Smooth muscle cell (in vitro differentiated cells): ENCODE measurements around the gene ZNF107. TPM values are rescaled to one million over a fixed set of nuclear protein-coding genes. Genes with fewer than 3 reads are reported as not detected.
"Not testable (repeated sequence)": the region's sequence is repeated elsewhere in the genome, so short reads cannot be mapped to it uniquely, and the experiment has no call there.

ENCODE experiments used
- DNase-seq: peaks from one replicate; lab custom pipeline; 2025; ENCODE audit not compliant: unreplicated experiment; lab: John Stamatoyannopoulos, UW
- H2AFZ ChIP-seq: fragments of 200-600 bp; sonication (generic); 2 replicates; pipeline ENCODE4 v1.6.0; 2016; ENCODE audit warnings: antibody characterized with exemption, low read depth, mild to moderate bottlenecking
- H3F3A ChIP-seq: fragments of 200-600 bp; sonication (generic); 2 replicates; pipeline ENCODE4 v1.6.0; 2017; ENCODE audit warnings: antibody characterized with exemption, low read depth
- H3K27ac ChIP-seq: fragments of 200-600 bp; sonication (generic); 2 replicates; pipeline ENCODE4 v1.5.1; 2016; ENCODE audit warnings: low read depth, mild to moderate bottlenecking
- H3K27me3 ChIP-seq: fragments of 200-600 bp; sonication (generic); 2 replicates; pipeline ENCODE4 v1.6.1; 2016; ENCODE audit warnings: low read depth, mild to moderate bottlenecking
- H3K36me3 ChIP-seq: fragments of 200-600 bp; sonication (generic); 2 replicates; pipeline ENCODE4 v1.5.1; 2016; ENCODE audit warnings: low read depth
- H3K4me1 ChIP-seq: fragments of 200-600 bp; sonication (generic); 2 replicates; pipeline ENCODE4 v1.5.1; 2016; ENCODE audit warnings: low read depth
- H3K4me2 ChIP-seq: fragments of 200-600 bp; sonication (generic); 2 replicates; pipeline ENCODE4 v1.6.0; 2016; ENCODE audit warnings: mild to moderate bottlenecking
- H3K4me3 ChIP-seq: fragments of 200-600 bp; sonication (generic); 2 replicates; pipeline ENCODE4 v1.5.1; 2016; ENCODE audit warnings: mild to moderate bottlenecking
- H3K79me2 ChIP-seq: fragments of 200-600 bp; sonication (generic); 2 replicates; pipeline ENCODE4 v1.6.0; 2016; ENCODE audit warnings: low read depth, mild to moderate bottlenecking
- H3K9ac ChIP-seq: fragments of 200-600 bp; sonication (generic); 2 replicates; pipeline ENCODE4 v1.6.0; 2016; ENCODE audit warnings: low read depth
- H3K9me3 ChIP-seq: fragments of 200-600 bp; sonication (generic); replicated peaks from 2 replicates; pipeline ENCODE4 v1.5.1; 2016; ENCODE audit warnings: low read depth
- H4K20me1 ChIP-seq: fragments of 200-600 bp; sonication (generic); 2 replicates; pipeline ENCODE4 v1.6.0; 2016; ENCODE audit warnings: low read depth
- whole genome bisulfite sequencing: methylation state at CpG from one replicate; pipeline ENCODE4 v1.1.7; 2016; ENCODE audit warnings: low lambda C conversion rate; 5-methylcytosine and 5-hydroxymethylcytosine counted together
- polyA plus RNA-seq: library from polyadenylated mRNA; unstranded; fragments of >200 nt; fragmentation: Nextera tagmentation; extraction: Ambion mirVana; gene quantifications from 2 replicates; pipeline ENCODE4 v1.2.1, GENCODE V29; 2016
- total RNA-seq: library from RNA; depleted of rRNA; stranded (reverse); fragments of >200 nt; gene quantifications from 2 replicates; pipeline ENCODE4 v1.2.3, GENCODE V29; 2014
- TF ChIP-seq, protein P1 (sequence below): fragments of 200-600 bp; sonication (generic); IDR thresholded peaks from 2 replicates; pipeline ENCODE4 v1.5.1; 2017; ENCODE audit warnings: borderline replicate concordance, mild to moderate bottlenecking, antibody characterized with exemption; ENCODE audit not compliant: insufficient read depth, poor library complexity, severe bottlenecking

The ZNF107 gene
- total and polyA plus RNA-seq, 2 experiments from 2014 or later = 0.62 to 2.3 TPM

DNA sequence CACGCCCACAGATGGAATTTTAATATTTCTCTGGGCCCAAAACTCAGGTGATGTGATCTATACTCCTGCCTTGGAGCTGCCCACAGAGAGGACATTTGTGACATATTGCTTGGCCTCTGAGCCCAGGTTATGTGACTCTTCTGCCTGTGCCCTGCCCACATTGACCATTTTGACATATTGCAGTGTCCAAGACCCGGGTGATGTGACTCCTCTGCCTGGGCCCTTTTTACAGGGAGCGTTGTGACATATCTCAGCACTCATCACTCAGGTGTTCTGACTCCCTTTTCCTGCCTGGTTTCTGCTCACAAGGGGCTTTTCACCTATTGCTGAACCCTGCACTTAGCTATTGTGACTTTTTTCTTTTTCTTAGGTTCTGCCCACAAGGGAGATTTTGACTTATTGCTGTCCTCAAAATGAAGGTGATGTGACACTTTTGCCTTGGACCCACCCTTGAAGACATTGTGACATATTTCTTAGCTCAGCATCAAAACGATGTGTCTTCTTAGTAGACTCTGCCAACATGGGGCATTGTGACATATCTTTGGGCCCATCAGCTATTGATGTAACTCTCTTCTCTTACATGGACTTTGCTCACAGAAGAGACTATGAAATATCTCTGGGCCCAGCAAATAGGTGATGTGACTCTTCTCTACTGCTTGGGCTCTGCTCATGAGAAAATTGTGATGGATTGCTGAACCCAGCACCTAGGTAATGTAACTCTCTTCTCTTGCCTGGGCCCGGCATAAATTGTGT is 11.0 kb upstream of the ZNF107 start:
- Histone ChIP-seq H2AFZ (no peak overlapping the region), H3K79me2 (no peaks in the 10 kb centered on the region), H3K9ac (no peak overlapping the region), H3K4me3 (no peak overlapping the region), H3K27ac (no peak overlapping the region), H3K4me1 (no peaks in the 10 kb centered on the region), H3K27me3 (no peaks in the 10 kb centered on the region), H3K36me3 (no peaks in the 10 kb centered on the region), H4K20me1 (no peaks in the 10 kb centered on the region), H3K4me2 (no peak overlapping the region), H3K9me3 (no peaks in the 10 kb centered on the region), H3F3A (no peaks in the 10 kb centered on the region)
- WGBS = 56% methylated on average over 5 of the region's 5 CpGs
- TF ChIP-seq, protein P1, sequence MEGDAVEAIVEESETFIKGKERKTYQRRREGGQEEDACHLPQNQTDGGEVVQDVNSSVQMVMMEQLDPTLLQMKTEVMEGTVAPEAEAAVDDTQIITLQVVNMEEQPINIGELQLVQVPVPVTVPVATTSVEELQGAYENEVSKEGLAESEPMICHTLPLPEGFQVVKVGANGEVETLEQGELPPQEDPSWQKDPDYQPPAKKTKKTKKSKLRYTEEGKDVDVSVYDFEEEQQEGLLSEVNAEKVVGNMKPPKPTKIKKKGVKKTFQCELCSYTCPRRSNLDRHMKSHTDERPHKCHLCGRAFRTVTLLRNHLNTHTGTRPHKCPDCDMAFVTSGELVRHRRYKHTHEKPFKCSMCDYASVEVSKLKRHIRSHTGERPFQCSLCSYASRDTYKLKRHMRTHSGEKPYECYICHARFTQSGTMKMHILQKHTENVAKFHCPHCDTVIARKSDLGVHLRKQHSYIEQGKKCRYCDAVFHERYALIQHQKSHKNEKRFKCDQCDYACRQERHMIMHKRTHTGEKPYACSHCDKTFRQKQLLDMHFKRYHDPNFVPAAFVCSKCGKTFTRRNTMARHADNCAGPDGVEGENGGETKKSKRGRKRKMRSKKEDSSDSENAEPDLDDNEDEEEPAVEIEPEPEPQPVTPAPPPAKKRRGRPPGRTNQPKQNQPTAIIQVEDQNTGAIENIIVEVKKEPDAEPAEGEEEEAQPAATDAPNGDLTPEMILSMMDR = no peak
- no peak for DNase-seq

DNA sequence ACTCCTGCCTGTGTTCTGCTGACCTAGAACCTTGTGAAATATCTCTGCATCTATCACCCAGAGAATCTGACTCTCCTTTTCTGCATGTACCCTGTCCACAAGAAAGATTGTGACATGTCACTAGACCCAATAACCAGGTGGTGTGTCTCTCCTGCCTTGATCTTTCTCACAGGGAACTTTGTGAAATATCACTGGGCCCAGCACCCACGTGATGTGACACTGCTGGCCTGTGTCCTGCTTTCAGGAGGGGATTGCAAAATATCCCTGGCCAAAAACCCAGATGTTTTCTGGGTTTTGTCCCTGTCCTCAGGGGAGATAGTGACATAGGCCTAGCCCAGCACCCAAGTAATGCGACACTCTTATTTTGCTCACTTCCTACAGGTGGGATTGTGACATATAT is 10.1 kb upstream of the ZNF107 start:
- TF ChIP-seq, protein P1 = no peak
- Histone ChIP-seq H4K20me1 (no peaks in the 10 kb centered on the region), H3K4me1 (no peaks in the 10 kb centered on the region), H3K9ac (no peak overlapping the region), H3K79me2 (no peaks in the 10 kb centered on the region), H3K27me3 (no peaks in the 10 kb centered on the region), H3F3A (no peaks in the 10 kb centered on the region), H3K4me3 (no peak overlapping the region), H3K27ac (no peak overlapping the region), H3K9me3 (no peaks in the 10 kb centered on the region), H3K4me2 (no peak overlapping the region), H2AFZ (no peak overlapping the region), H3K36me3 (no peaks in the 10 kb centered on the region)
- no peak for DNase-seq
- 48% methylated on average over 2 of the region's 2 CpGs for WGBS

DNA sequence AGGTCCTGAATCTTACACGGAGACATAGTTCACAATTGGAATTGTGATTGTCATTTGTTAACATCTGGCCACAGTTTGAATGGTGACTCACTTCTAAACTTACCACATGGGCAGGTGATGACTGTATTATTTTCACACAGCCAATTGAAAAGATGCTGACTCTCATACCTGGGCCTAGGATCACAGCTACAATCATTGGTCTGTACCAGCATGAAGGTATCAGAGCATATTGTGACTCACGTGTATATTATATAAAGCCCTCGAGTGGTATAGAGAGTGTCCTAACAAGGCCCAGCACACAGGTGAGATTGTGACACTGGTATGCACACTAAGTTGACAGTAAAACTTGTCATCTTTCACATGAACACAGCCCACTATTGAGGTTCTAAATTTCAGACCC is 9.4 kb upstream of the ZNF107 start:
- H3F3A ChIP-seq = no peaks in the 10 kb centered on the region
- TF ChIP-seq, protein P1 = no peak
- no peak overlapping the region for H2AFZ ChIP-seq
- H3K79me2 ChIP-seq = no peaks in the 10 kb centered on the region
- no peaks in the 10 kb centered on the region for H3K36me3 ChIP-seq
- H3K4me1 ChIP-seq = no peaks in the 10 kb centered on the region
- H3K27me3 ChIP-seq = no peaks in the 10 kb centered on the region
- H3K4me2 ChIP-seq = no peak overlapping the region
- 86% methylated on average over 3 of the region's 3 CpGs for WGBS
- no peak for DNase-seq
- no peak overlapping the region for H3K9ac ChIP-seq
- H3K27ac ChIP-seq = no peak overlapping the region
- no peaks in the 10 kb centered on the region for H3K9me3 ChIP-seq
- no peaks in the 10 kb centered on the region for H4K20me1 ChIP-seq
- no peak overlapping the region for H3K4me3 ChIP-seq

DNA sequence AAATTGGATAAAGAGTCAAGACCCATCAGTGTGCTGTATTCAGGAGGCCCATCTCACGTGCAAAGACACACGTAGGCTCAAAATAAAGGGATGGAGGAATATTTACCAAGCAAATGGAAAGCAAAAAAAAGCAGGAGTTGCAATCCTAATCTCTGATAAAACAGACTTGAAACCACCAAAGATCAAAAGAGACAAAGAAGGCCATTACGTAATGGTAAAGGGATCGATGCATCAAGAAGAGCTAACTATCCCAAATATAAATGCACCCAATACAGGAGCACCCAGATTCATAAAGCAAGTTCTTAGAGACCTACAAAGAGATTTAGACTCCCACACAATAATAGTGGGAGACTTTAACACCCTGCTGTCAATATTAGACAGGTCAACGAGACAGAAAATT is 3.8 kb upstream of the ZNF107 start:
- H2AFZ ChIP-seq = not testable (repeated sequence)

More for the DNA sequence above, 3.8 kb upstream of the ZNF107 start:
- 79% methylated on average over 5 of the region's 5 CpGs for whole genome bisulfite sequencing
- not testable (repeated sequence) for H3K4me1 ChIP-seq, DNase-seq, H3K27ac ChIP-seq, H3K36me3 ChIP-seq, H3K4me2 ChIP-seq, H4K20me1 ChIP-seq, H3K9ac ChIP-seq, H3K9me3 ChIP-seq, H3K79me2 ChIP-seq, H3F3A ChIP-seq, H3K27me3 ChIP-seq, H3K4me3 ChIP-seq
